Parathyroid adenoma (tissue), 2 donors: Measurements from ENCODE around the gene BICRAL.

Source experiments
- H2AFZ ChIP-seq: fragments of 300-600 bp; sonication (generic); one replicate; pipeline ENCODE4 v1.7.0; 2017; ENCODE audit warnings: antibody characterized with exemption, mild to moderate bottlenecking
- H3K27ac ChIP-seq: fragments of 300-600 bp; sonication (generic); one replicate; pipeline ENCODE4 v1.7.0; 2017
- H3K27me3 ChIP-seq: fragments of 300-600 bp; sonication (generic); one replicate; pipeline ENCODE4 v1.7.0; 2017; ENCODE audit warnings: low read length; ENCODE audit not compliant: control insufficient read depth, insufficient read depth
- H3K36me3 ChIP-seq: fragments of 300-600 bp; sonication (generic); one replicate; pipeline ENCODE4 v1.7.0; 2017; ENCODE audit warnings: low read length; ENCODE audit not compliant: control insufficient read depth, insufficient read depth
- H3K4me1 ChIP-seq: fragments of 300-600 bp; sonication (generic); one replicate; pipeline ENCODE4 v1.7.0; 2017; ENCODE audit warnings: control low read depth
- H3K4me2 ChIP-seq: fragments of 300-600 bp; sonication (generic); one replicate; pipeline ENCODE4 v1.7.0; 2017; ENCODE audit warnings: low read length
- H3K4me3 ChIP-seq: fragments of 300-600 bp; sonication (generic); one replicate; pipeline ENCODE4 v1.7.0; 2017; ENCODE audit warnings: low read depth, low read length
- H3K79me2 ChIP-seq: fragments of 300-600 bp; sonication (generic); one replicate; pipeline ENCODE4 v1.7.0; 2017; ENCODE audit warnings: control low read depth
- H3K9ac ChIP-seq: fragments of 300-600 bp; sonication (generic); one replicate; pipeline ENCODE4 v1.7.0; 2017; ENCODE audit warnings: mild to moderate bottlenecking
- H3K9me3 ChIP-seq: fragments of 300-600 bp; sonication (generic); one replicate; pipeline ENCODE4 v1.7.0; 2017; ENCODE audit warnings: low read length; ENCODE audit not compliant: control insufficient read depth
- CTCF ChIP-seq: fragments of 300-600 bp; sonication (generic); IDR thresholded peaks from one replicate; pipeline ENCODE4 v1.7.0; 2017; ENCODE audit warnings: antibody characterized with exemption, mild to moderate bottlenecking
- donor health status: primary hyperparathyroidism.

Gene BICRAL

GRCh38 chr6:42915732-42916131 is 133.9 kb downstream of the BICRAL start, which contains the start of gene PTCRA:
PTCRA (plus strand) TSS chr6:42916053; CDS start chr6:42916070, 17 bp downstream.
- H2AFZ ChIP-seq: no peak within 1 kb of the TSS
- H3K9me3 ChIP-seq: no peaks in the 10 kb centered on the region
- no peak within 1 kb of the TSS for H3K4me3 ChIP-seq
- H3K36me3 ChIP-seq: no peaks in the 10 kb centered on the region
- no peak for TF ChIP-seq CTCF
- no peaks in the 10 kb centered on the region for H3K79me2 ChIP-seq
- no peak within 1 kb of the TSS for H3K27ac ChIP-seq
- H3K4me1 ChIP-seq: no peaks in the 10 kb centered on the region
- no peak within 1 kb of the TSS for H3K4me2 ChIP-seq
- H3K27me3 ChIP-seq: no peaks in the 10 kb centered on the region
- H3K9ac ChIP-seq: no peak within 1 kb of the TSS

GRCh38 chr6:42916288-42916687 is 134.4 kb downstream of the BICRAL start:
- Histone ChIP-seq H3K36me3 (no peaks in the 10 kb centered on the region), H2AFZ (no peak overlapping the region), H3K79me2 (no peaks in the 10 kb centered on the region), H3K9ac (no peak overlapping the region), H3K4me2 (no peak overlapping the region), H3K27ac (no peak overlapping the region), H3K4me3 (no peak overlapping the region), H3K9me3 (no peaks in the 10 kb centered on the region), H3K4me1 (no peaks in the 10 kb centered on the region), H3K27me3 (no peaks in the 10 kb centered on the region)
- TF ChIP-seq CTCF: no peak
